HCT116 (cell line): Measurements from ENCODE around the gene TNFAIP2. TPM values are rescaled to one million over a fixed set of nuclear protein-coding genes. Genes with fewer than 3 reads are reported as not detected.

ENCODE experiments used
- ATAC-seq: fragments of 200-7000 bp; cut with Tn5 transposase; 2 replicates; pipeline ENCODE4 v1.9.1; 2020; ENCODE audit warnings: mild to moderate bottlenecking, moderate library complexity
- BruUV-seq: library from RNA; stranded (reverse); fragments of 400-500 nt; replicated peaks from 2 replicates; lab custom pipeline; 2021; lab: Mats Ljungman, UMichigan
- CTCF ChIA-PET: fragments of 300-600 bp; sonication (Branson Sonifier 250); formaldehyde crosslinking; loops from one replicate; lab custom pipeline; 2021; ENCODE audit warnings: antibody characterized with exemption; lab: Charles Lee
- POLR2A ChIA-PET: fragments of 300-600, 350-600 bp; sonication (Branson Sonifier 250); formaldehyde crosslinking; loops from one replicate; lab custom pipeline; 2021; ENCODE audit warnings: antibody characterized with exemption; lab: Charles Lee
- RAD21 ChIA-PET, 2 experiments: fragments of 300-600 bp; sonication (Branson Sonifier 250); formaldehyde crosslinking; loops; one replicate each; lab custom pipeline; 2023; ENCODE audit warnings: low total read pairs in 2 of 2; ENCODE audit not compliant: uncharacterized antibody in 2 of 2, unreplicated experiment in 2 of 2, low non-redundant PET in 1 of 2; lab: Charles Lee
- DNase-seq: peaks from one replicate; pipeline ENCODE4 v3.0.0-alpha.2; 2010; ENCODE audit warnings: low read depth, low spot score
- H2AFZ ChIP-seq: fragments of 200-600 bp; shearing (Covaris generic), sonication (generic); 2 replicates; pipeline ENCODE4 v1.6.1; 2017; ENCODE audit warnings: low read depth, mixed run types, mixed read lengths, antibody characterized with exemption, low read length; ENCODE audit not compliant: poor library complexity, severe bottlenecking
- H3K27ac ChIP-seq: 2 replicates; pipeline ENCODE4 v1.5.1; 2012; ENCODE audit warnings: low read depth, low read length
- H3K27me3 ChIP-seq: fragments of 200-600 bp; sonication (generic); 2 replicates; pipeline ENCODE4 v1.6.1; 2016; ENCODE audit warnings: mixed run types, low read length, mixed read lengths; ENCODE audit not compliant: insufficient read depth
- H3K36me3 ChIP-seq, 2 experiments: fragments of 200-500 bp in 1 of 2; fragments of 200-600 bp in 1 of 2; sonication (Bioruptor generic) in 1 of 2; sonication (generic) in 1 of 2; 2 replicates each; pipeline versions ENCODE4 v1.5.1 to v1.6.1; 2014 to 2016; ENCODE audit warnings: low read length in 2 of 2, inconsistent platforms in 1 of 2, mixed read lengths in 1 of 2, mixed run types in 1 of 2; ENCODE audit not compliant: insufficient read depth in 2 of 2, control insufficient read depth in 1 of 2
- H3K4me1 ChIP-seq, 2 experiments: fragments of 200-600 bp in 1 of 2; sonication (generic) in 1 of 2; 2 replicates each; pipeline versions ENCODE4 v1.5.1 to v1.6.1; 2012 to 2017; ENCODE audit warnings: low read length in 2 of 2, inconsistent platforms in 1 of 2, mild to moderate bottlenecking in 1 of 2, mixed read lengths in 1 of 2, mixed run types in 1 of 2, moderate library complexity in 1 of 2; ENCODE audit not compliant: insufficient read depth in 2 of 2, control insufficient read depth in 1 of 2
- H3K4me2 ChIP-seq: fragments of 200-600 bp; sonication (generic); 2 replicates; pipeline ENCODE4 v1.6.1; 2017; ENCODE audit warnings: mixed run types, low read length, mixed read lengths
- H3K4me3 ChIP-seq, 2 experiments: fragments of 200-600 bp in 1 of 2; sonication (generic) in 1 of 2; replicated peaks in 1 of 2; 2 replicates each; pipeline ENCODE4 v1.5.1; 2011 to 2016; ENCODE audit warnings: low read length in 2 of 2, control low read depth in 1 of 2, low read depth in 1 of 2, mild to moderate bottlenecking in 1 of 2, mixed read lengths in 1 of 2, mixed run types in 1 of 2
- H3K79me2 ChIP-seq: fragments of 200-600 bp; sonication (generic); 2 replicates; pipeline ENCODE4 v1.6.1; 2017; ENCODE audit warnings: mild to moderate bottlenecking, mixed run types, low read length, moderate library complexity, mixed read lengths; ENCODE audit not compliant: insufficient read depth
- H3K9ac ChIP-seq: fragments of 200-600 bp; sonication (generic); 2 replicates; pipeline ENCODE4 v1.6.1; 2016; ENCODE audit warnings: low read length, mixed read lengths
- H3K9me2 ChIP-seq: fragments of 200-600 bp; sonication (generic), shearing (Covaris generic); 2 replicates; pipeline ENCODE4 v1.6.1; 2017; ENCODE audit warnings: mixed run types, mild to moderate bottlenecking, moderate library complexity; ENCODE audit not compliant: insufficient read depth
- H3K9me3 ChIP-seq, 2 experiments: fragments of 200-500 bp in 1 of 2; fragments of 200-600 bp in 1 of 2; sonication (Bioruptor generic) in 1 of 2; sonication (generic) in 1 of 2; 2 replicates each; pipeline ENCODE4 v1.6.1; 2014 to 2017; ENCODE audit warnings: low read length in 2 of 2, mixed read lengths in 2 of 2, inconsistent platforms in 1 of 2, low read depth in 1 of 2, mild to moderate bottlenecking in 1 of 2, mixed run types in 1 of 2, moderate library complexity in 1 of 2; ENCODE audit not compliant: control insufficient read depth in 1 of 2, insufficient read depth in 1 of 2
- H4K20me1 ChIP-seq: fragments of 200-600 bp; sonication (generic), shearing (Covaris generic); 2 replicates; pipeline ENCODE4 v1.6.1; 2017; ENCODE audit warnings: mixed run types, mild to moderate bottlenecking, moderate library complexity; ENCODE audit not compliant: insufficient read depth
- ATF3 ChIP-seq: IDR thresholded peaks from 2 replicates; pipeline ENCODE4 v1.6.1; 2012
- CTCF ChIP-seq, 3 experiments: fragments of 200-600 bp in 1 of 3; sonication (generic) in 1 of 3; IDR thresholded peaks in 2 of 3; conservative IDR thresholded peaks in 1 of 3; 2 replicates each; pipeline ENCODE4 v1.5.1; 2012 to 2017; ENCODE audit warnings: low read depth in 2 of 3, low read length in 2 of 3, antibody characterized with exemption in 1 of 3, borderline replicate concordance in 1 of 3, control low read depth in 1 of 3, mild to moderate bottlenecking in 1 of 3, mixed read lengths in 1 of 3, mixed run types in 1 of 3, moderate library complexity in 1 of 3; ENCODE audit not compliant: insufficient read depth in 1 of 3
- EGR1 ChIP-seq: IDR thresholded peaks from 2 replicates; pipeline ENCODE4 v1.6.1; 2012; ENCODE audit warnings: low read depth
- ELF1 ChIP-seq: IDR thresholded peaks from 2 replicates; pipeline ENCODE4 v1.6.1; 2012; ENCODE audit warnings: low read depth, borderline replicate concordance
- EZH2 ChIP-seq: fragments of 200-600 bp; sonication (generic); IDR thresholded peaks from 2 replicates; pipeline ENCODE4 v1.6.1; 2017; ENCODE audit warnings: antibody characterized with exemption, mixed run types
- JUND ChIP-seq: IDR thresholded peaks from 2 replicates; pipeline ENCODE4 v1.6.1; 2012
- MAX ChIP-seq: IDR thresholded peaks from 2 replicates; pipeline ENCODE4 v1.6.1; 2012
- POLR2AphosphoS5 ChIP-seq: IDR thresholded peaks from 2 replicates; pipeline ENCODE4 v1.6.1; 2011; ENCODE audit warnings: mild to moderate bottlenecking, low read depth, low read length, moderate library complexity
- SP1 ChIP-seq: IDR thresholded peaks from 2 replicates; pipeline ENCODE4 v1.6.1; 2012; ENCODE audit warnings: low read depth
- TCF7L2 ChIP-seq: IDR thresholded peaks from 2 replicates; pipeline ENCODE4 v1.7.0; 2011; ENCODE audit warnings: borderline replicate concordance, inconsistent platforms; ENCODE audit not compliant: insufficient read depth, insufficient read length; ENCODE audit errors: extremely low read depth
- YY1 ChIP-seq: IDR thresholded peaks from 2 replicates; pipeline ENCODE4 v1.6.1; 2011; ENCODE audit warnings: low read length, low read depth, moderate library complexity, mild to moderate bottlenecking; ENCODE audit not compliant: insufficient replicate concordance; ENCODE audit errors: extremely low read depth
- ZBTB33 ChIP-seq: IDR thresholded peaks from 2 replicates; pipeline ENCODE4 v1.6.1; 2011; ENCODE audit warnings: mild to moderate bottlenecking, low read length, moderate library complexity; ENCODE audit not compliant: insufficient replicate concordance; ENCODE audit errors: extremely low read depth
- ZNF274 ChIP-seq: fragments of 200-500 bp; sonication (Bioruptor generic); IDR thresholded peaks from 2 replicates; pipeline ENCODE4 v1.6.1; 2014; ENCODE audit warnings: mild to moderate bottlenecking, low read depth, low read length, inconsistent platforms
- intact Hi-C: fragments of 100-400 bp; cut with micrococcal nuclease; formaldehyde crosslinking; loops from 2 replicates; pipeline ENCODE4 v1.10.0; 2022
- total RNA-seq: library from RNA; stranded (reverse); gene quantifications from one replicate; pipeline ENCODE4 v1.2.1, GENCODE V29; 2021; ENCODE audit not compliant: unreplicated experiment

TNFAIP2 gene
- total RNA-seq, 1 experiment from 2014 or later: 74.8 TPM

GRCh38 chr14:103127861-103128598, 4.8 kb downstream of the TNFAIP2 start:
- Histone ChIP-seq H4K20me1 (no peaks in the 10 kb centered on the region), H3K9me3 (no peaks in the 10 kb centered on the region), H3K79me2 (peaks cover 10% of the 10 kb centered on the region; the same call in 1 of the 2 replicates), H3K9me2 (no peaks in the 10 kb centered on the region), H3K4me1 (peaks cover 22 to 38% of the 10 kb centered on the region in 2 experiments), H3K4me3 (no peak overlapping the region), H2AFZ (no peak overlapping the region), H3K27me3 (no peaks in the 10 kb centered on the region), H3K36me3 (peaks cover 3 to 9% of the 10 kb centered on the region in 2 experiments; a peak in 1 of 4 replicates), H3K4me2 (peak overlapping the region; percentile 62), H3K9ac (peak overlapping the region; percentile 39), H3K27ac (peak overlapping the region; percentile 35; the same call in 1 of the 2 replicates)
- POLR2A ChIA-PET: no interaction called here
- CTCF ChIA-PET: interaction anchor here (1.4 to 3.1 kb wide), 2 partner anchors 13 to 22 kb away, joined by 3 to 9 read pairs; no protein-coding TSS in a partner anchor
- peak; percentile 9; the same call in 1 of the 2 replicates for ATAC-seq
- DNase-seq: no peak
- intact Hi-C loops: no loop called here
- RAD21 ChIA-PET: no interaction called here
- no TSS peak for BruUV-seq
- TF ChIP-seq EZH2: no peak
- no peak for TF ChIP-seq TCF7L2
- no peak for TF ChIP-seq JUND
- no peak for TF ChIP-seq ZBTB33
- TF ChIP-seq ZNF274: no peak
- TF ChIP-seq CTCF (IDR thresholded peaks at IDR 0.05 in 2 of 3, conservative IDR thresholded peaks at IDR 0.05 in 1 of 3; ENCODE audit: borderline replicate concordance in 1 of 3, insufficient read depth in 1 of 3, low read depth in 2 of 3, low read length in 2 of 3): no peak
- TF ChIP-seq ELF1: no peak
- TF ChIP-seq YY1: no peak
- no peak for TF ChIP-seq ATF3
- no peak for TF ChIP-seq SP1
- no peak for TF ChIP-seq MAX
- no peak for TF ChIP-seq EGR1
- no peak for TF ChIP-seq POLR2AphosphoS5
